T-helper 1 cell (primary cell): ENCODE measurements around the gene VOPP1.
"Not testable (repeated sequence)": the region's sequence is repeated elsewhere in the genome, so short reads cannot be mapped to it uniquely, and the experiment has no call there.

ENCODE experiments used
- DNase-seq, 5 donors: peaks; one replicate each; pipeline ENCODE4 v3.0.0-alpha.2; 2012 to 2020

VOPP1 gene

DNA sequence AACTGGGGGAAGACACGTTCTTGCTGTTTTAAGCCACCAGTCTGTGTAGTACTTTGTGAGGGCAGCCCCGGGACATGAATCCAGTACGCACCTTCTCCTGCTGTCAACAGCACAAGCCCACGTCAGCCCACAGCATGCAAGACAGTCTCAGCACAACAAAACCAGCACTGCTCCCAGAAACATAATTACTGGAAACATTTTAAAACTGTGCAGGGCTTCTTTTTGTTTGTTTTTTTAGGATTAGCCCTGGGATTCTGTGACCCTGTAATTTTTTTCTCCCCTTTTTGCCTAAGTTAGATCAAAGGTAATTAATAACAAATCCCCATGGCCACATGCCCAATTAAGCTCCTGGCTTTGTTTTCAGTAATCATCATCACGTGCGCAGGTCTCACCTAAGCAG lies 87.5 kb downstream of the VOPP1 start:
- no peak for DNase-seq

DNA sequence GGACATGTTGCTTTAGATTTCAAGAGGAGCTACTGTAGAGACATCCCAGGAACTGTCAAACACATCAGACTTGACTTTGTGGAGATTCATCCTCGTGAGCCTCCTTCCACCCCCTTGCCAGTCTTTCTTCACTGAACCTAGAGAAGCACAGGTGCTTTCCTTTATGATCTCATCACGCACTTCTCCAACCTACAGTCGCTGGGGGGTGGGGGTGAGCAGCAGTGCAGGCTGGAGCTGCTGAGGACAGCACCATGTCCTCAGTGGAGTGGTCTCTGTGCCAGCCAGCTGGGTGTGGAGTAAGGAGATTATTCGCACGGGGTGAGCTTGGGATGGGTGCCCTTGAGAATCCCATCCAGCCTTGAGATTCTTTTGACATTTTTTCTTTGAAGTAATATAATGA lies 88.1 kb downstream of the VOPP1 start:
- no peak for DNase-seq

DNA sequence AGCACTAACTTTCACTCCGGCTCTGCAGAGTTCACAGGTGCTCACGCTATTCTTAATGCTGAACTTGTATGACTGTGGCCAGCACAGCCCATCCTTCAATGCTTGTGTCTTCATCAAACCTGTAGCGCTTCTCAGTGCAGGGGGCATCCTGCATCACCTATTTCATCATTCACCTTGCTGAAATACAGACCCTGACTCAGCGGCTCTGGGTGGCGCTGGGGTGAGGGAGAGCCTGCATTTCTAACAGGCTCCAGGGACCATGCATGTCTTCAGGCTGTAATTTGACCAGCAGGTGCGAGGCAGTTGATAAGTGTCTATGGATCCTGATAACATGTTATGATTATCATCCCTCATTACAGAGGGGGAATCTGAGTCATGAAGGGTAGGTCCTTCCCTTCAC lies 89.3 kb downstream of the VOPP1 start:
- no peak for DNase-seq

DNA sequence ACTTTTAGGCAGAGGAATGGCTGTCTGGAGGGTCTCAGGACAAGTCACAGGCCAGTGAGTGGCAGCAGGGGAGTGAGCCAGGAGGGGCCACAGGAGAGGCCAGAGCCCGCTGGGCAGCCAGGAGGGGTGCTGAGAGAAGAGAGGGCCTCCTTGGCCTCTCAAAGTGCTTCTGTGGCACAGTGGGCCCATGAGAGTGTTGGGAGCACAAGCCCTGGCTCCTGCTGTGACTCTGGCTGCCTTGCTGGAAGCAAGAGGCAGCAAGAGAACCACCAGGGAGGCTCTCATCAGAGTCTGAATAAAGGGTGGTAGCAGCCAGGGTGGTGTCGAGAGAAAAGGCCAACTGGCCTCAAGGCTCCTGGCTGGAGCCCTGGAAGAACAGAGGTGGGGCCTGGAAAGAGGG lies 91.1 kb downstream of the VOPP1 start:
- DNase-seq, result no peak

DNA sequence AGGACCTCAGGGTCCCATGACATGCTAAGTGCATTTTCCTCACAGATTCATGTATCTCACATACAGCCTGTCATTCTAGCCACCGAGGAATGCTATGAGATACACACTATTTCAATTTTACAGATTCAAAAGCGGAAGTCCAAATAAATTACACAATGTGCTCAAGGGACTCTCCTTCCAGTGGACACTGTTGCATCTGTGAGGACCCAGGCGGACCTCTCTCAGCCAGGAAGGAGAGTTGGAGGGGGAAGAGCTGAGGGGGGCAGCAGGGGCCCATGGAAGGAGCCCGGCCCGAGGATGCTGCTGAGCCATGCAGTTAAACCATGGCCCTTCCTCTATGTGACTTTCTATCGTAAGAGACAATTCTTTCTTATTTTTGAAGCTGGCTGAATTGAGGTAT lies 93.6 kb downstream of the VOPP1 start:
- DNase-seq, result no peak

DNA sequence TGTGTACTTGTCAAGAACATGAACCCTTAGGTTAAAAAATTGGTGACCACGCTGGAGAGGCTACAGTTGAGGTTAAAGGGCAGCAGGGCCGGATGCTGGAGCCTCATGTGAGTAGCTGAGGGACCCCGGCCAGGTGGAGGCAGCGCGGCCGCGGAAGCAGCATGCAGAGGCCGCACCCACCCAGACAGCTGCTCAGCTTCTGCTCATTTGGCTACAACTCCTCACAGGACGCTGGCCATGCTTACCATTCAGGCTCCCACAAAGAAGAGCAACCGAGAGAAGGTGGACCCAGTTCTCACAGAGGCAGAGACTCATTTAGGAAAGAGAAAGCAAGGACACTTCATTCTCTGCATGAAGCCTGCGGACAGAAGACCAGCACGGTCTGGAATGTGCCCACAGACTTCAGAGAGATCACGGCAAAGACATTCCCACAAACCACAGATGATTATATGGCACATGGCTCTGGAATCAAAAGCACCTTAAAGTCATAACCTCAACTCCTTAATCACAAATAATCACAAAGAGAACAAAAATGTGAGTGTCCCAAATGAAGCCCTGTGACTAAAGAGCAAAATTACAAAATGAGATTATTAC lies 94.4 kb downstream of the VOPP1 start:
- no peak for DNase-seq

DNA sequence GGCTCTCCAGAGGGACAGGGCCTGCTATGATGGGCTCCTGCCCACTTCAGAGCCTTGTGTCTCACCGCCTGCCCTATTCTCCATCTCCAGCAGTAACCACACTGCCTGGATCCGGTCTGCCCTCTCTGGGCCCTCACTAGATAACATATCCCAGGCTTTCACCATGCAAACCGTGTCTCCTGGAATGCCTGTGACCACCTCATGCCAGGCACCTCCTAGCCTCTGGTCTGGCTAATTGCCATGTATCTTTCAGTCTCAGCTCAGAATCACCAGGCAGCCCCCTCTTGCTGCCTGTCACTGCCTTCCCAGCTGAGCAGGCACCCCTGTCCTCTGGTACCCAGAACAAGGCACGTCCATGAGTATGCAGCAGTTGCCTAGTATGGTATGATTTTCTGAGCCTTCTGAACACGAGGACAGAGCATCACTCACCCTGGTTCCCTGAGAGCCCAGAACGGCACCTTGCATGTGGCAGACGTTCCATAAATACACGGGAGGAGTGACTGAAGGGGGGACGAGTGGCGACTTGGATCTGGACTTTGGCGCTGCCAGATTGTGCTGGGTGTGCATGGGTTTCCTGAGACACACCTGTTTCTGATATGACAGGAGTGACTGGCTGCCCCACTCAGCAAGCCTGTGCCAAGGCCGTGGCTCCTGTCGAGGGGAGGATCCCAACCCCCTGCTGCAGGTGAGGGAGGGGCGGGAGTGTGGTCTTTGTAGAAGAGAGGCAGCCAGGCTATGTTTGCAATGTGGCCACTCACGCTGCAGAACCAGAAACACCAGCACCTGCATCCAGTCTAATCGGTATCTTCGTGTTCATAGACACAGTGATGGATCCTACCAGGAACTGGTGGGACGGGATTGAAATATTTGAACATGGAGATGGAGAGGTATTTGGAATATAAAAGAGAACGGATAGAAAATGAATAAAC lies 95.2 kb downstream of the VOPP1 start:
- no peak for DNase-seq

DNA sequence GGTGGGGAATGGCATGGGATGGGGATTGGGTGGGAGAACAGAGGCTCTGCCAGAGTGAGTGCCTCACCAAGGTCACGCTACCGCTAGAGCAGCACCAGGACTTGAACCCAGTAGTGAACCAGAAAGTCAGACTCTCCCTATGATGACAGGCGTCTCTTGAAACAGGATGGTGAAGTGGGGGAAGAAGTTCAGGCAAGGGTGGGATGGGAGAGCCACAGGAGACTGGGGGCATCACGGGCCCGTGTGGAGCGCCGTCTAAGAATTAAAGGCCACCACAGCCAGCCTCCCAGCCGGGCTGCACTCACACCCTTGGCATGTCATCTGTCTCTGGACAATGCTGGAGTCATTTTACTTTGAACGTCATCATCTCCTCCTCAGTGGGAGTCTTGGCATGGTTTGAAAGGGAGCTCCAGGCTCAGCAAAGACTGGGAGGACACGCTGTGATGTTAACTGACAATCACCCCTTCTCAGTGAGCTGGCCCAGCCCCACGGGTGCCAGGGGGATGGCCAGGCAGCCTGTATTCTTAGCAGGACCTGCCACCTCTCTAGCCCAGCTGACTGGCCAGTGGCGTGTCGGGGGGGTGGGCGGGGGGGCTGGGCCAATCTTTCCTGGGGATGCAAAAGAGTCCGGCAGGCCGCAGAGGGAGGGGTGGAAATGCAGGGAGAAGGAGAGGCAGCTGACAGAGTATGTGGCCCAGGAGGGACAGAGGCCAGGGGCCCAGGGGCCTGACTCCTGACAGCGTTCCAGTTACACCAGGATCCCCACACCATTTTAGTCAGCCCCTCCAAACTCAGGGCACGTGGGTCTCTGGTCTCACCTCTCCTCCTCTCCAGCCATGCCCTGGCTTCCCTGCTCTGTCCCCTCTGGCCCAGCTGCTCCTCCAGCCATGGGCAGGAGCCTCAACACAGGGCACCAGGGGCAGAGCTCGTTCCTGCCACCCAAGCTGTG lies 96.2 kb downstream of the VOPP1 start:
- DNase-seq, result no peak

DNA sequence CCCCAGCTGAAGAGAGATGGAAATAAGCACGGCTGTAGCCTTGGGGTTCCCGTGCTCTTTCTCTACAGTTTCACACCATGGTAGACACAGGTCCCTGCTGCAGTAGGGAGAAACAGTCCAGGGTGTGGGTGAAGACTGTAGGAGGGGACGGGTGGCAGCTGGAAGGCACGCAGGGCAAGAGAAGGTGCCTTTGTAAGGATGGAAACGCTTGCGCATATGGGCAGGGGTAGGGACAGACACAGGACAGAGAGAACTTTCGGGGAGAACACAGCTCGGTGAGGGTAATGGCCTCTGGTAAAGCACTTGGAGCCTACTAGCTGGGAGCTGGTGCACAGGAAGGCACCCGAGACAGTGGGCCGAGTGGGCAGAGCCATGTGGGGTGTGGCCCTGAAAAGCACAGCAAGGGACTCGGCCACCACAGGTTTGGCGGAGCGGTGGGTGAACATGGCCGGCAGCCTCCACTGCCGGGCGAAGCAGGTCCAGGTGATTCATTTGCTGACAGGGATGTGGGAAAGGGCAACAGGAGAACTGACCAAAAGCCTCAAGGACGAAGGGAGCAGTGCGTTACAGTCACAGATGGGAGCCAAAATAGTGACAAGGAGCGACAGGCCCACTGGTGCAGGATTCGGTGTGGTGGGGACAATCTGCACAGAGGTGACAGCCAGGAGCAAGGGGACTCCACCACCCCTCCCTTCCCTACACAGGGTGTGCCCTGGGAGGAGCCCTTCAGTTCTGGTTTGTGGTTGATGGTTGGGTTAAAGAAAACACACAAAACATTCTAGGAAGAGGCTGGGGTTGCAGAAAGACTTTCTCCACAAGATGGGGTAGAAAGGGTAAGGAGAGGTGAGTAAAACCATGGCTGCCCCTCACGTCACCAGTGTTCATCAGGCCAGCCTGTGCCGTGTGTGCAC lies 97.1 kb downstream of the VOPP1 start:
- peak in 1 of 5 donors; percentile 62 for DNase-seq

DNA sequence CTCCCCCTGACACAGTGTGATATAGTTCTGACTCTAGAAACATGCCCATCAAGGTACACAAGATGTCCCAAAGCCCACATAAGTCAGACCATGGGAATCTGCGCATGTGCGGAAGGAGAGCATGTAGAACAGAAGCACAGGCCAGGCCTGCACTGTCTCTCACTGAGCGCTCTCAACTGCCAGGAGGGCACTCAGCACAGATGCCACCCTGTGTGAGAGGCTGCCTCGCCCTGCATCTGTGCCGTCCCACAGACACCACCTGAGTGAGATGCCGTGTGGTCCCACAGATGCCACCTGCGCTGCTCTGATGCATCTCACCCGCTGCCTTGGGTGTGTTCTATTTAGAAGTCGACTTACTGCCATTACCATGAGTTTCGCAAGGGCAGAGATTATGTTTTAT lies 98.4 kb downstream of the VOPP1 start:
- DNase-seq, result no peak

DNA sequence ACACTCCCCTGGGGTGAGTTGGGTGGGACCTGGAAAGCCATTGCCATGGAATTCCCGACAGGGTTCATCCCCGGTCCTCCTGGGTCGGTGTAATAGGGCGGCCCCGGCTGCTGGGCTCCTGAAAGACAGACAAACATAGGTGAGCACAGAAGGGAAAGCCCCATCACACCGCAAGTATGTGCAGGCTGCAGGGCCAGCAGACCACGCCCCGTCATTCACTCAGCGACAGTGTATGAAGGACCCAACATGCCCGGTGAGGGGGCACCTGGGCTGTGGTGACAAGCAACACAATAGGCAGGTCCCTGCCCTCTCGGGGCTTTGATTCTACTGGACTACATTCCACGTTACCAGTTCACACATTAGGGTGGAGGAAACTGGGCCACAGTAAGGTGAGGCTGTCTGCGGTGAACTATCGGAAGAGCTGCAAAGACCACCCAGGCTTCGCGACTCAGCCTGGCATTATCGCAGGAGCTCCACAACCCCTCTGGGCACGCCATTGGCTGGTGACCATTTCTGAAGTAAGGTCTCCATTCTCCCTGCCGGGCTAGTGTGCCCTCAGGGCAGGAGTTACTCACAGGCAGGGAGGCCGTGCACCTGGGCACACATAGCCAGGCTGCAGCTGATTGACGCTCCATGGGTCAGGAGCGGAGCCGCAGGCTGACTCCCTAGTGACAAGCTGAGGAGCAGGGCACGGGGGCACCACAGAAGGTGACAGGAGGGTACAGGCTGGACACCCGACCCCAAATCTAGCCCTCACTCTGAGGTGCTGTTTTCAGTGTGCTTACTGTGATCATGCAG lies 99.2 kb downstream of the VOPP1 start:
- no peak for DNase-seq

DNA sequence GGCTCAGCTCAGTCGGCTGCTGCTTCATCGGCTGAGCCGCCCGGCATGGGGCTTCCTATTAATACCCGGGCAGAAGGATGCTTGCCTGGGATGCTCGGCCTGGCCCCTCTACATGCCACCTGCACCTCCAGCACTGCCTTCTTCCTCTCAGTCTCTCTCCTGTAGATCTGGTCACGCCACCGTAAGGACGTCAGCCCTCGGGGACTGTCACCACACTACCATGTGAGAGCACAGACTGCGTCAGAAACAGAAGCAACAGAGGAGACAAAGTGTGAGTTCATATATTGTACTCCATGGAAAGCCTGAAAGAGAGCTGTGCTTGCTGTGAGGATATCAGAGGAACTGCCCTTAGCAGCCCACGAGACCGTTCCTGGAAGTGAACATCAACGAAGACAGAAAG lies 99.9 kb downstream of the VOPP1 start:
- DNase-seq, result not testable (repeated sequence)

DNA sequence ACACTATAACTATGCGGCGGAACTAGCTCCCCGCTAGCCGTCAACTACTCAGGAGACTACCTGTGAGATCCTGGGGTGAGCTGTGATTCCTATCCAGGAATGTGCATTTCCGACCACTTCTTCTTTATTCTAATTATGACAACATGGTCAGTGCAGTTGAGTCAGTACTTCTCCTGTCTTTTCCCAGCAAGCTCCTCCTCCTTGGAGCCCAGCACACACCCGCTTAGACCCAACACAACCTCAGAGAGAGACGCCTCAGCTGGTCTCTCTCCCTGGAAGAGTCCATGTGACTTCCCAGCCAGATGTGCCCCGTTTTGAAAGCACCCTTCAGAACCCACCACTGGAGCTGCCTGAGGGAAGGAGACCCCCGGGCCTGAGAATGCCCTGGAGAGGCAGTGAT lies 100.7 kb downstream of the VOPP1 start:
- DNase-seq, result not testable (repeated sequence)

DNA sequence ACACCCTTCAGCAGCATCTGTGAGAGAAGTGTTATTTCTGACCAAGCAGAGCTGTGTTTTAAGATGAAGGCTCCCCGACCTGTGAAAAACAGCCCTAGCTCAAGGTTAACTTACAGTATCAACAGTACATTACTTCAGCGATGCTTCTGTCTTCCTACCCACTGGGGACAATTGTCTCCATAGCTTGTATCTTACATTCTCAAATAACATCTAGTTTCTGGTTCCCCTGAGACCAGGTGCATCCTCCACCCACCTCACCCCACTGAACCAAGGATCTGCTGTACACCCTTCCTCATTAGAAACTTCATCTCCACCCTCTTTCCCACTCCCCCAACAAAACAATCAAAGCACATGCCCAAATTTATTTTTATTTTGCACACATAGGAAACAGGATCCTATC lies 102.0 kb downstream of the VOPP1 start:
- DNase-seq, result no peak

DNA sequence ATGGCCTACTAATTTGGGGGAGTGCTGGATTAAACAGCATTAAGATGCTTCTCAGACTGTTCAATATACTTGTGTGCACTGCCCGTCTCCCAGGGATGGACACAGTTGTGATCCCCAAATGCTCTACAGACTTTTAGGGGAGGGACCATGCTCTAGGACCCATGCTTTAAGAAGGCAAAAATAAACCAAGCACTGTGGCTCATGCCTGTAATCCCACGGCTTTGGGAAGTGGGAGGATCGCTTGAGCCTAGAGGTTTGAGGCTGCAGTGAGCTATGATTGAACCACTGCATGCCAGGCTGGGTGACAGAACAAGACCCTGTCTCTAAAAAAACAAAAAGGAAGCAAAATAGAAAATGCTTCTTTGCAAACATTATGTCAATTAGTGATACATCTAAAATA lies 102.6 kb downstream of the VOPP1 start:
- no peak for DNase-seq

DNA sequence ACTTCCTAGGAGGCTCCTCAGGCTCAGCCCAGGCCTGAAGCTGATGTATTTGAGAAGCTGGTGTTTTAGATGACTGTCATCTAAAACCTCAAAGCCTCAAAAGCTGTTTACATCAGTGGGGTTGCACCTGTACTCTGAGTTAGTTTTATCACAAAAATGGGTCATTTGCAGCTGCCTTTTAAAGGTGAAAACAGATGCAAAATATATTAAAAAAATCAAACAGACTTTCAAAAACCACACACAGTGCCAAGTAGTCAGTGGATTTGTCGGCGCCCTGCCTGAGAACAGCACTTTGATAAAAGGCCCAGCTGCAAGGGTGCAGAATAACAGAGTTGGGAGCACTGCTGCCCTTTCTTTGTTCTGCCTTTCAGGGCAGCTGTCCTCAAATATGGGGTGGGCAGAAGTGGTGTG lies 103.0 kb downstream of the VOPP1 start:
- DNase-seq, result peak in 3 of 5 donors; percentile 12 to 61 (median 24)

DNA sequence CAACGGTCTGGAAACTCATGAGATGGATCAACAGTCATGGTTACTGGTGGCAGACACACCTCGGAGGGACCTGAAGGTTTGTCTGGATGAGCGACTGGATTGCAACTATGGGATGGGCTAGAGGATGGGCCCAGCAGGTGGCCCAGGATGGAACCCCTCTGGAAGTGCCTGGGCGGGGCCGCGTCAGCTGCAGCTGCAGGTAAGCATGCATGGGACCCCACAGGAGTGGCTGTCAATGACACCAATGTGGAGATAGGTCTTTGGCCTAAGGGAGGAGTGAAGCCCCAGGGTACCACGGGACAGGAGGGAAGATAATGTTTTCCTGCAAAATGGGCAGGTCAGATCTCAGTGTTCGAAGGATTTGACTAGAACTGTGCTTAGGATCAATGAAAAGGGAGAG lies 103.8 kb downstream of the VOPP1 start:
- no peak for DNase-seq

DNA sequence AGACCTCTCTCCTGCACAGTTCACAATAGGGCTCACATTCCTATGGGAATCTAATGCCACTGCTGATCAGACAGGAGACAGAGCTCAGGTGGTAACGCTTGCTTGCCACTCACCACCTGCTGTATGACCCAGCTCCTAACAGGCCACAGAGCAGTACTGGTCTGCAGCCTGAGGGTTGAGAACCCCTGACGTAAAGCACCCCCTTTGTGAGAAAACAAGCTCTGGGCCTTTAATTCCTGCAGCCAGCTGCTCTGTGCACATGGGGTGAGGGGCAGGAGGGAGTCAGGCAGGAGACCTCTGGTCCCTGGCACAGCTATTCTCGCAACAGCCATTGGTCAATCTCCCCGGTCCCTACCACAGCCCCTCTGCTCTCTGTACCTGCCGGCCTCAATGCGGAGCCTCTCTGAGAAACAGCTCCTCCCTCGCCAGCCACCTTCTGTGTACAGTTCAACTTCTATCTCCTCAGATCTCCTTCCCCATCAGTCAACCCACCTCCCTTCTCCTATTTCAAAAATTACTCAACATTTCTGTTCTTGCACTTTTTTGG lies 105.2 kb downstream of the VOPP1 start:
- DNase-seq, result no peak

DNA sequence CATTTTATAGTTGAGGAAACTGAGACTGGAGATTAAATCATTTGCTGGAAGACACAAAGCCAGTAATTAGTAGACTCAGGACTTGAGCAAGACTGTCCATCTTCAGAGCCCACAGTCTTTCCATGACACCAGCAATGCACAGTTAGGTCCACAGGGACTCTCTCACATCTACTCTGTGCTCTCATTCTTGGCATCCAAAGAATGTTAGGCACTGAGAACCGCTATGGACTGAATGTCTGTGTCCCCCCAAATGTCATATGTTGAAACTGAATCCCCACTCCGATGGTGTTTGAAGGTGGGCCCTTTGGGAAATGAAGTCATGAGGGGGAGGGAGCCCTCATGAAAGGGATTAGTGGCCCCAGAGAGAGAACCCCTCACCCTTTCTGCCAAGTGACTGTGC lies 106.6 kb downstream of the VOPP1 start:
- no peak for DNase-seq

DNA sequence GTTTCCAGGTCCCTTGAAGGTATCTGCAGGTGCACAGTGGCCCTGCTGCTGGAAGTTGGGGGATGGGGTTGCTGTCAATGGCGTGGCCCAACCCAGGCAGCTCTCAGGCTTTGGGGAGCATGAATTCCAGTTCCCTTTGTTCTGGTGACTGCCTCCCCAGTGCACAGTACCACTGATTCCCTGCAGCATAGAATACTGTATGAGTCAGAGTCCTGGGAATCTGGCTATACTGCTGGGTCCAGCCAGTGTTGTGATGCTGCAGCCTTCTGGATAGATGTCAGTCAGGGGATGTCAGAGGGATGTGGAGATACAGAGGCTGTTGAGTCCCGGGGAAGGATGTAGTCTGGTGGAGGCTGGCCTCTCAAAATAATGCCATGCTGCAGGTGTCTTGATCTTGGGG lies 107.9 kb downstream of the VOPP1 start:
- DNase-seq, result no peak

DNA sequence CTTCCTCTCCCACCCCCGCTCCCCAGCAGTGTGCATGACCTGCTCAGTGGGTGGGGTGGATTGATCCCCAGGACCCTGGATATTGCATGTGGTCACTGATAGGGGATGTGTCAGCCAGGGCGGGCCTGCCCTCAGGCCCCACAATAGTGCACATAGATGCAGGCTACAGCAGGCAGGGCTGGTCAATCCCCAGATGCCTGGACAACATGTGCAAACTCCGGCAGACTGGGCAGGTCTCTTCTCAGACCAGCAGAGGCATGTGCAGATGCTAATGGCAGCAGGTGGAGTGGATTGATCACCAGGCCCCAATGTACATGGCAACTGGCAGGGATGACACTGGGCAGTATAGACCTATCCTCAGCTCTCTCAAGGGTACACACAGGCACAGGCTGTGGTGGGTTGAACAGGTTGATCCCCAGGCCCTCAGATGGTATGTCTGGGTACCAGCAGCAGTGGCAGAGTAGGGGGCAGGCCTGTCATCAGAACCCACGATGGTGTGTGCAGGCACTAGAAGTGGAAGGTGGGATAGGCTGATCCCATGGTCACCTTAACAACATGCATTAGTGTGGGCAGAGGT lies 108.5 kb downstream of the VOPP1 start:
- DNase-seq, result no peak
